ENCODE data around the gene DAZAP1.

- TF ChIP-seq, protein P1, sequence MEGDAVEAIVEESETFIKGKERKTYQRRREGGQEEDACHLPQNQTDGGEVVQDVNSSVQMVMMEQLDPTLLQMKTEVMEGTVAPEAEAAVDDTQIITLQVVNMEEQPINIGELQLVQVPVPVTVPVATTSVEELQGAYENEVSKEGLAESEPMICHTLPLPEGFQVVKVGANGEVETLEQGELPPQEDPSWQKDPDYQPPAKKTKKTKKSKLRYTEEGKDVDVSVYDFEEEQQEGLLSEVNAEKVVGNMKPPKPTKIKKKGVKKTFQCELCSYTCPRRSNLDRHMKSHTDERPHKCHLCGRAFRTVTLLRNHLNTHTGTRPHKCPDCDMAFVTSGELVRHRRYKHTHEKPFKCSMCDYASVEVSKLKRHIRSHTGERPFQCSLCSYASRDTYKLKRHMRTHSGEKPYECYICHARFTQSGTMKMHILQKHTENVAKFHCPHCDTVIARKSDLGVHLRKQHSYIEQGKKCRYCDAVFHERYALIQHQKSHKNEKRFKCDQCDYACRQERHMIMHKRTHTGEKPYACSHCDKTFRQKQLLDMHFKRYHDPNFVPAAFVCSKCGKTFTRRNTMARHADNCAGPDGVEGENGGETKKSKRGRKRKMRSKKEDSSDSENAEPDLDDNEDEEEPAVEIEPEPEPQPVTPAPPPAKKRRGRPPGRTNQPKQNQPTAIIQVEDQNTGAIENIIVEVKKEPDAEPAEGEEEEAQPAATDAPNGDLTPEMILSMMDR (IDR thresholded peaks at IDR 0.05): no peak
- TF ChIP-seq POLR2A (IDR thresholded peaks at IDR 0.05): no peak
Observed at GRCh38 chr19:1466461-1467214, 59.3 kb downstream of the DAZAP1 start.
